GM19324 (cell line): ENCODE measurements around the gene NUMBL.
"Not testable (repeated sequence)": the region's sequence is repeated elsewhere in the genome, so short reads cannot be mapped to it uniquely, and the experiment has no call there.

Experiments
- ATAC-seq: cut with Tn5 transposase; IDR thresholded peaks from one replicate; pipeline ENCODE4 v1.9.1; 2021; ENCODE audit warnings: mild to moderate bottlenecking, moderate library complexity; ENCODE audit not compliant: unreplicated experiment, low FRiP score

Gene NUMBL

DNA sequence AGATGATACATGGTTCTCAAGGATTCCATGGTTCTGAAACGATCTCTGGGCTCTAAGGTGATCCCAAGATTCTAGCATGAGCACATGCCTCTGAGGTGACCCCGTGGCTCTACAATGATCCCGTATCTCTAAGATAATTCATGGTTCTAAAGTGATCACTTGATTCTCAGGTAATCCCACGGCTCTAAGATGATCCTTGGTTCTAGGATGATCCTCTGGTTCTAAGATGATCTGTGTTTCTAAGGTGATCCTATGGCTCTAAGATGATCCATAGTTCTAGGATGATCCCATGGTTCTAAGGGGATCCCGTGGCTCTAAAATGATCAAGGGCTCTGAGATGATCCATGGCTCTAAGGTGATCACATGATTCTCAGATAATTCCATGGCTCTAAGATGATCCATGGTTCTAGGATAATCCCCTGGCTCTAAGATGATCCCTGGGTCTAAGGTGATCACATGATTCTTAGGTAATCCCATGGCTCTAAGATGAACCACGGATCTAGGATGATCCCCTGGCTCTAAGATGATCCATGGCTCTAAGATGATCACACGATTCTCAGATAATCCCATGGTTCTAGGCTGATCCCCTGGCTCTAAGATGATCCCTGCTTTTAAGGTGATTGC is 21.3 kb downstream of the NUMBL start:
- no peak for ATAC-seq

- no peak for ATAC-seq
Observed at GRCh38 chr19:40667602-40668001, 22.8 kb downstream of the NUMBL start.

DNA sequence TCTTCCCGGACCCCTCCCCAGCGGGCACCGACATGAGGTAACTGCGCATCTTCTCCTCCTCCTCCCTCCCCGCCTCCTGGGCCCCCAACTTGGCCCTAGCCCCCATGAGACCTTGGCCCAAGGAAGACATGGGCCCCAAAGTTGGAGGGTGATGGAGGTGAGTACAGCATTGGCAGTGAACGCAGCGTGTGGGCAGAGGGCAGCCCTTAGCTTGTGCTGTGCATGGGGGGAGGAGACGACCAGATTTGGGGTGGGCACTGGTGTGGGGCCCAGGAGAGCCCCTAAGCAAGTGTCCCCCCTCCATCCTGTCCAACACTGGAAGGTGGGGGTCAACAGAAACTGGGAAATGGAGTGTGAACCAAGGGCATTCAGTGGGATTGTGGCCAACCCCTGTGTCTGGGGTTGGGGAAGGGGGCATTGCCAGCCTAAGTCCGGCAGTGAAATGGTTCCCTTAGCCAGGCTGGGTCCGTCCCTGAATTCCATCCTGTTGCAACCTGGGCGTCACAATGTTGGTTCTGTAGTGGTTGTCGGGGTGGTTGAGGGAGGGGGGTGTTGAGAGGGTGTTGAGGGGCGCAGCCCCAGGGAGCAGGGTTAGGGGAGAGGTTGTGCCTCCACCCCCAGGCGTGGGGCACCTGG is 23.5 kb downstream of the NUMBL start:
- no peak for ATAC-seq

GRCh38 chr19:40663695-40664692 is 26.5 kb downstream of the NUMBL start:
- ATAC-seq: no peak

DNA sequence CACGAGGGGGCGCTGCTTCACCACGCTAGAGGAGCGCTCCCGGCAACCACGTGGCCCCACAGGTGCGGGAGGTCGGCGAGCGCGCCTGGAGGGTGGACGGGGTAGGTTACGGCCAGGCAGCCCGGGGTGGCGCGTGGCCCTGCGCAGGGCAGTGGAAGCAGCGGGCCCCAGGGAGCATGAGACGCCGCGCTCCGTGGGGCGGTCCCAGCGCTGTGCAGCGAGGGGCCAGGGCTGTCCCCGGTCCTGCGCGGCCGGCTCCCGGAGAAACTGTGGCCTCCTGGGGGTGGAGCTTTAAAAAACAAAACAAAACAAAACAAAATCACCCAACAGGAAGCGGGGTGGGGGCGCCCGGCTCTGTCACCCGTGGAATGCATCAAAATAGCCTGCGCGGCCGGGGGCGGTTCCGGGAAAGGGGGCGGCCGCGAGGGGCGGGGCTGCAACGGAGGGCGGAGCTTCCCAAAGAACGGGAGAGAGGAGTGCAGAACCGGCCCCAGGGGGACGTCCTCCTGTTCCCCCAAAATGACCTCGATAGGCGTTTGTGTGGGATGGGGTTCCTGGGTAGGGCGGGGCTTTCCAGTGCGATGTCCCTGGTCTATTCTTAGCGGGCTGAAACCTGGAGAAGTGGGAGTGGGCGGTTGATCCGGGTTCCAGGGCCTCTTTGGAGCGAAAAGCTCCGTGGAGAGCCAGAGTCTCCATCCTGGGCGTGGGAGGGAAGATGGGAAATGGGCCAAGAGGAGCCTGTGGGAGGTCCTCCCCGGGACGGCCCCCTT is 27.3 kb downstream of the NUMBL start:
- peak; percentile 82 for ATAC-seq

- ATAC-seq: no peak
Observed at GRCh38 chr19:40661616-40662015, 28.8 kb downstream of the NUMBL start.

- ATAC-seq: no peak
Observed at GRCh38 chr19:40659566-40659965, 30.9 kb downstream of the NUMBL start.

DNA sequence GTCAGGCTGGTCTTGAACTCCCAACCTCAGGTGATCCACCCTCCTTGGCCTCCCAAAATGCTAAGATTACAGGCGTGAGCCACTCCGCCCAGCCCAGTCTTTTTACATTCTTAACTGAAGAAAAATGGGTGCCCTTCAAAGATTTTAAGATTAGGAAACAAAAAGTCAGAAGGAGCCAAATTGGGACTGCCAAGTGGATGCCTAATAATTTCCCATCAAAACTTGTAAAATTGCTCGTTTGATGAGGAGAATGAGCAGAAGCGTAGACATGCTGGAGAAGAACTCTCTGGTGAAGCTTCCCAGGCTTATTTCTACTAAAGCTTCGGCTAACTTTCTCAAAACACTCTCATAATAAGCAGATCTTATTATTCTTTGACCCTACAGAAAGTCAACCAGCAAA is 31.3 kb downstream of the NUMBL start:
- ATAC-seq: no peak

- no peak for ATAC-seq
Observed at GRCh38 chr19:40658031-40658430, 32.4 kb downstream of the NUMBL start.

GRCh38 chr19:40655684-40656083 is 34.8 kb downstream of the NUMBL start:
- ATAC-seq: not testable (repeated sequence)

DNA sequence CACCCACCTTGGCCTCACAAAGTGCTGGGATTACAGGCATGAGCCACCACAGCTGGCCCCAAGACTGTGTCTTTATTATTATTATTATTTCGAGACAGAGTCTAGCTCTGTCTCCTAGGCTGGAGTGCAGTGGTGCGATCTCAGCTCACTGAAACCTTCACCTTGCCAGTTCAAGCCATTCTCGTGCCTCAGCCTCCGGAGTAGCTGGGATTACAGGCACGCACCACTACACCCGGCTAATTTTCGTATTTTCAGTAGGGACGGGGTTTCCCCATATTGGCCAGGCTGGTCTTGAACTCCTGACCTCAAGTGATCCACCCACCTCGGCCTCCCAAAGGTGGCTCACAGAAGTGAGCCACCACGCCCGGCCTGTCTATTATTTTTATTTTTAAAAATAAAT is 38.1 kb downstream of the NUMBL start:
- not testable (repeated sequence) for ATAC-seq

- ATAC-seq: no peak
Observed at GRCh38 chr19:40650749-40651305, 39.6 kb downstream of the NUMBL start.

DNA sequence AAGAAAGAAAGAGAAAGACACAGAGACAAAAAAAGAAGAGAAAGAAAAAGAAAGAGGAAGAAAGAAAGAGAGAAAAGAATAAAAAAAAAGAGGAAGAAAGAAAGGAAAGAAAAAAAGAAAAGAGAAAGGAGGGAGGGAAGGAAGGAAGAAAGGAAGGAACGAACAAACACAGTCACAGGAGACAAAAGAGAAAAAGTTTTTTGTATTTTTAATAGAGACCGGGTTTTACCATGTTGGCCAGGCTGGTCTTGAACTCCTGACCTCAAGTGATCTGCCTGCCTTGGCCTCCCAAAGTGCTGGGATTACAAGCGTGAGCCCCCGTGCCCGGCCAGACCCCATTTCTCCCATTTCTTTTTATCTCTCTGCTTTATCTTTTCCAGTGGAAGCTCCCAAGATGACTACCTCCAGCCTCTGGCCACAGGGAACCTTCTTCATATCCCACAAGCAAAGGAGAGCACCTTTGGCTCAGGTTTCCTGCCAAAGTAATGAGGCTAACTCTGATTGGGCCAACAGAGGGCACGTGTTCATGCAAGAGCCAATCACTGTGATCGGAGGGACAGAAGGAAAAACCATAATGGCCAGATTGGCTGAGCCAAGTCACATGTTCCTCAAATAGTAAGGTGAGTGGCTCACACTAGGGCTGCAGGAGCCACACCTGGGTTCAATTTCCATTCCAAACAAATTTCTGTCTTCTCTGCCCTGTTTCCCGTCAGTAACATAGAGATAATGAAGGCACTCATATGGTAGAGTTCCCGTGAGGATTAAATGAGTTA is 40.4 kb downstream of the NUMBL start:
- ATAC-seq: not testable (repeated sequence)

DNA sequence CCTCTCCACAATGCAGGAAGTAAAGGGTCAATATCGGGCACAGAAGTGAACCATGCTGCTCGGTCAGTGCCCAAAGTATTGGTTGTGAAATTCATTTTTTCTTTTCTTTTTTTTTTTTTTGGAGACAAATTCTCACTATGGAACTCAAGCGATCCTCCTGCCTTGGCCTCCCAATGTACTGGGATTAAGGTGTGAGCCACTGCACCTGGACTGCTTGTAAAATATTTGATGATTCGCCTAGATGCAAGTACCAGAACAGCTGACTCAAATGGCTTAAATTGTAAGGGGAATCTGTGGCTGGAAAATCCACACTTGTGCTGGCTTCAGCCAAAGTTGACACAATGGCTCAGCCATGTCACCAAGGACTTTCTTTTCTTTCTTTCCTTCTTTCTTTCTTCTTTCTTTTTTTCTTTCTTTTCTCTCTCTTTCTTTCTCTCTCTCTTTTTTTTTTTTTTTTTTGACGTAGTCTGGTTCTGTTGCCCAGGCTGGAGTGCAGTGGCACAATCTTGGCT is 43.7 kb downstream of the NUMBL start:
- ATAC-seq: no peak

GRCh38 chr19:40642757-40643305 is 47.6 kb downstream of the NUMBL start:
- no peak for ATAC-seq

DNA sequence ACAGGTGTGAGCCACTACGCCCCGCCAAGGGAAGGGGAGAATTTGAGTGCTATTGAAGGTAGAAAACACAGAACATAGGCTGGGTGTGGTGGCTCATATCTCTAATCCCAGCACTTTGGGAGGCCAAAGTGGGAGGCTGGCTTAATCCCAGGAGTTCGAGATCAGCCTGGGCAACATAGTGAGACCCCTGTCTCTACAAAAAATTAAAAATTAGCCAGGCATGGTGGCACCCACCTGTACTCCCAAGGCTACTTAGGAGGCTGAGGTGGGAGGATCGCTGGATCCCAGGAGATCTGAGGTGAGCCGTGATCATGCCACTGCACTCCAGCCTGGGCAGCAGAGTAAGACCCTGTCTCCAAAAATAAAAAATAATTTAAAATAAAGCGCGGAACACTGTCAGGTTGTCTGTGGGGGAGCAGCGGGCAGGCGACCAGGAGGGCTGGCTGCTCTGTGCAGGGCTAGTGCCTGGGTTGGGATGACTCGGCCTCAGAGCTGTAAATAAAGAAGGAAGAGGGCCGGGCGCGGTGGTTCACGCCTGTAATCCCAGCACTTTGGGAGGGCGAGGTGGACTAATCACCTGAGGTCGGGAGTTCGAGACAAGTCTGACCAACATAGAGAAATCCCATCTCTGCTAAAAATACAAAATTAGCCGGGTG is 48.3 kb downstream of the NUMBL start:
- no peak for ATAC-seq

- no peak for ATAC-seq
Observed at GRCh38 chr19:40641281-40641680, 49.2 kb downstream of the NUMBL start.

DNA sequence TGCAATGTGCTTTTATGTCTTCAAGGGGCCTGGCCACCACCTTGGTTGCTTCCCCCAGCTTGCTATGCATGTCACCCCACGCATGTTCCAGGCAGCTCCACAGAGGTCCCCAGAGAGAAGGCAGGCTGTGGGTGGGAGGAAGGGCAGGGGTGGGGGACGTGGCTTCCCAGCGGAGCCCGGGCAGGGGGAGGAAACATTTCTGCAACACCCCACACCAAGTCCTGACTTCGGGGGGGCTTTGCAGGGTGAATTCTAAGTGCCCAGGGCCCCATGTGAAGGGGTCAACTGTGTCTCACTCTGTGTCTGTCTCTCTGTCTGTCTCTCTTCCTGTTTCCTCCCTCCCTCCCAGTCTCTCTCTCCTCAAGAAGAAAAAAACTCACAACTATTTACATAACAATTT is 49.7 kb downstream of the NUMBL start:
- ATAC-seq: no peak

DNA sequence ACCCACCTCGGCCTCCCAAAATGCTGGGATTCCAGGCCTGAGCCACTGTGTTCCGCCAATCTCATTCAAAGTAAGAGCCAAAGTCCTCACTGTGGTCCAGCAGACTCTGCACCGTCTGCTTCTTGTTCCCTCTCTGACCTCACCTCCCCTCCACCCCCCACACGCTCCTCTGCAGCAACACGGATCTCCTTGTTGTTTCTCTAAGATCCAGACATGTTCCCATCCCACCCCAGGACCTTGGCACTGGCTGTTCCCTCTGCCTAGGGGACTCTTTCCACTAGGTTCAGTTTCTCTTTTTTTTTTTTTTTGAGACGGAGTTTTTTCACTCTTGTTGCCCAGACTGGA is 50.8 kb downstream of the NUMBL start:
- ATAC-seq: no peak
